Small intestine (tissue), 7 donors: ENCODE measurements around the gene IP6K3. TPM values are rescaled to one million over a fixed set of nuclear protein-coding genes. Genes with fewer than 3 reads are reported as not detected.

Experiments used
- DNase-seq, 2 donors: peaks; one replicate each; pipeline versions ENCODE4 v3.0.0 to v3.0.0-alpha.2; 2013
- FAIRE-seq: peaks from 2 replicates; lab custom pipeline; 2012; peaks lifted over from hg19 to GRCh38; lab: Jason Lieb, UNC
- H3K27ac ChIP-seq, 3 donors: one replicate each; pipeline ENCODE4 v1.5.1; 2013; ENCODE audit warnings: low read length in 2 of 3, mild to moderate bottlenecking in 2 of 3, control low read depth in 1 of 3, inconsistent platforms in 1 of 3, low read depth in 1 of 3, moderate library complexity in 1 of 3
- H3K27me3 ChIP-seq, 3 donors: one replicate each; pipeline ENCODE4 v1.6.1; 2013; ENCODE audit warnings: low read length in 3 of 3, inconsistent platforms in 1 of 3; ENCODE audit not compliant: control insufficient read depth in 3 of 3, insufficient read depth in 3 of 3
- H3K36me3 ChIP-seq, 3 donors: one replicate each; pipeline ENCODE4 v1.6.1; 2013; ENCODE audit warnings: low read length in 3 of 3, inconsistent platforms in 1 of 3, low read depth in 1 of 3, mild to moderate bottlenecking in 1 of 3, moderate library complexity in 1 of 3; ENCODE audit not compliant: control insufficient read depth in 3 of 3, insufficient read depth in 2 of 3
- H3K4me1 ChIP-seq, 3 donors: one replicate each; pipeline ENCODE4 v1.6.1; 2013; ENCODE audit warnings: low read length in 2 of 3, inconsistent platforms in 1 of 3, low read depth in 1 of 3, mild to moderate bottlenecking in 1 of 3, moderate library complexity in 1 of 3; ENCODE audit not compliant: control insufficient read depth in 3 of 3, insufficient read depth in 2 of 3
- H3K4me3 ChIP-seq, 3 donors: one replicate each; pipeline ENCODE4 v1.5.1; 2013; ENCODE audit warnings: low read length in 3 of 3, control low read depth in 1 of 3, inconsistent platforms in 1 of 3, low read depth in 1 of 3, mild to moderate bottlenecking in 1 of 3, moderate library complexity in 1 of 3
- H3K9me3 ChIP-seq, 2 donors: one replicate each; pipeline ENCODE4 v1.6.1; 2013; ENCODE audit warnings: low read depth in 1 of 2, low read length in 1 of 2; ENCODE audit not compliant: control insufficient read depth in 2 of 2, insufficient read depth in 1 of 2
- WGBS, 3 donors: extraction: QIAGEN DNeasy Blood & Tissue Kit; methylation state at CpG; one replicate each; pipeline ENCODE4 v1.1.7; 2013; 5-methylcytosine and 5-hydroxymethylcytosine counted together
- polyA plus RNA-seq, 4 donors: library from polyadenylated mRNA; stranded (reverse) in 3 of 4; unstranded in 1 of 4; fragments of 200-250 nt in 3 of 4; fragments of 120-200 nt in 1 of 4; gene quantifications; one replicate each; pipeline versions ENCODE4 v1.2.1 to v1.2.3, GENCODE V29; 2013
- donor health status: healthy with polysubstance abuse.
- donor health status: control.
- donor health status: control.
- donor health status: Bipolar disorder and iron deficiency.
- donor health status: healthy.

Gene IP6K3
- polyA plus RNA-seq, 4 donors = 0.35 to 1.0 (median 0.72) TPM

GRCh38 chr6:33725891-33726673 lies 20.6 kb downstream of the IP6K3 start:
- H3K4me3 ChIP-seq = no peak overlapping the region
- DNase-seq (no peak), FAIRE-seq (no peak)
- 80 to 87% (median 86%) methylated on average over 7 of the region's 7 CpGs for WGBS, 3 donors
- no peaks in the 10 kb centered on the region for H3K36me3 ChIP-seq
- H3K4me1 ChIP-seq = no peaks in the 10 kb centered on the region
- peaks cover 0 to 14% (median 0%) of the 10 kb centered on the region in 3 donors for H3K27me3 ChIP-seq
- no peaks in the 10 kb centered on the region for H3K9me3 ChIP-seq
- no peak overlapping the region for H3K27ac ChIP-seq

GRCh38 chr6:33725222-33725621 lies 21.5 kb downstream of the IP6K3 start:
- WGBS, 3 donors = 92 to 93% (median 93%) methylated on average over 13 to 14 of the region's 14 CpGs
- H3K36me3 ChIP-seq = no peaks in the 10 kb centered on the region
- H3K27ac ChIP-seq = no peak overlapping the region
- no peak for DNase-seq
- H3K9me3 ChIP-seq = no peaks in the 10 kb centered on the region
- H3K27me3 ChIP-seq = peaks cover 0 to 14% (median 0%) of the 10 kb centered on the region in 3 donors
- no peaks in the 10 kb centered on the region for H3K4me1 ChIP-seq
- H3K4me3 ChIP-seq = no peak overlapping the region
- FAIRE-seq = no peak

GRCh38 chr6:33724102-33725023 lies 22.3 kb downstream of the IP6K3 start:
- H3K4me1 ChIP-seq = no peaks in the 10 kb centered on the region
- peaks cover 0 to 14% (median 0%) of the 10 kb centered on the region in 3 donors for H3K27me3 ChIP-seq
- H3K27ac ChIP-seq = no peak overlapping the region
- H3K9me3 ChIP-seq = no peaks in the 10 kb centered on the region
- no peak overlapping the region for H3K4me3 ChIP-seq
- DNase-seq (no peak), FAIRE-seq (no peak)
- no peaks in the 10 kb centered on the region for H3K36me3 ChIP-seq
- WGBS, 3 donors = 61 to 68% (median 67%) methylated on average over 13 of the region's 13 CpGs

- DNase-seq (no peak), FAIRE-seq (no peak)
- H3K9me3 ChIP-seq = no peaks in the 10 kb centered on the region
- H3K4me3 ChIP-seq = no peak overlapping the region
- WGBS, 3 donors = 47 to 62% (median 55%) methylated on average over 3 of the region's 3 CpGs
- peaks cover 0 to 14% (median 0%) of the 10 kb centered on the region in 3 donors for H3K27me3 ChIP-seq
- H3K4me1 ChIP-seq = no peaks in the 10 kb centered on the region
- H3K27ac ChIP-seq = no peak overlapping the region
- H3K36me3 ChIP-seq = no peaks in the 10 kb centered on the region
Measured at GRCh38 chr6:33723371-33724085, 23.2 kb downstream of the IP6K3 start.

- no peak for DNase-seq
- peaks cover 0 to 14% (median 0%) of the 10 kb centered on the region in 3 donors for H3K27me3 ChIP-seq
- no peaks in the 10 kb centered on the region for H3K9me3 ChIP-seq
- peak overlapping the region in 1 of 3 donors; percentile 28 for H3K27ac ChIP-seq
- no peaks in the 10 kb centered on the region for H3K36me3 ChIP-seq
- FAIRE-seq = no peak
- 84 to 89% (median 85%) methylated on average over 5 of the region's 5 CpGs for WGBS, 3 donors
- no peaks in the 10 kb centered on the region for H3K4me1 ChIP-seq
- H3K4me3 ChIP-seq = no peak overlapping the region
Measured at GRCh38 chr6:33722103-33722623, 24.5 kb downstream of the IP6K3 start.

GRCh38 chr6:33721508-33721907 lies 25.2 kb downstream of the IP6K3 start:
- Histone ChIP-seq H3K4me1 (no peaks in the 10 kb centered on the region), H3K27me3 (peaks cover 0 to 17% (median 0%) of the 10 kb centered on the region in 3 donors), H3K9me3 (no peaks in the 10 kb centered on the region), H3K4me3 (no peak overlapping the region), H3K27ac (no peak overlapping the region), H3K36me3 (no peaks in the 10 kb centered on the region)
- no peak for DNase-seq
- 42 to 67% (median 66%) methylated on average over 5 of the region's 5 CpGs for WGBS, 3 donors
- no peak for FAIRE-seq

- FAIRE-seq = no peak
- WGBS, 3 donors = 78 to 83% (median 79%) methylated on average over 1 of the region's 1 CpG
- no peaks in the 10 kb centered on the region for H3K9me3 ChIP-seq
- no peak for DNase-seq
- no peak overlapping the region for H3K4me3 ChIP-seq
- no peaks in the 10 kb centered on the region for H3K4me1 ChIP-seq
- H3K36me3 ChIP-seq = no peaks in the 10 kb centered on the region
- peaks cover 0 to 19% (median 0%) of the 10 kb centered on the region in 3 donors for H3K27me3 ChIP-seq
- peak overlapping the region in 1 of 3 donors; percentile 1 for H3K27ac ChIP-seq
Measured at GRCh38 chr6:33720998-33721397, 25.7 kb downstream of the IP6K3 start.
